ENCODE results near the gene HLA-DQA2. TPM values are rescaled to one million over a fixed set of nuclear protein-coding genes. Genes with fewer than 3 reads are reported as not detected.

The HLA-DQA2 gene
- total RNA-seq, 2 experiments from 2014 or later: 0.34 TPM; not detected in 1

GRCh38 chr6:32794510-32794909 lies 53.3 kb downstream of the HLA-DQA2 start:
- Mint-ChIP-seq H3K36me3 (peaks cover 2% of the 10 kb centered on the region), H3K4me1 (peaks cover 32% of the 10 kb centered on the region), H3K27me3 (peaks cover 48% of the 10 kb centered on the region), H3K4me3 (peak overlapping the region; percentile 58), H3K9me3 (peaks cover 5% of the 10 kb centered on the region), H3K27ac (peak overlapping the region; percentile 0)
- ATAC-seq (ENCODE audit: low read depth) (peak; percentile 66), DNase-seq (no peak)
- POLR2A ChIA-PET: no interaction called here

Small RNA genes lying within 50 kb of the gene (microRNA-seq; reads per million reads assigned to microRNA genes)
- not detected for gene MIR3135B

Other genes starting within 250 kb of the HLA-DQA2 start
- gene HLA-DRB5, start 211.1 kb upstream of the HLA-DQA2 start, total RNA-seq: under 1 TPM in 1 of 2 experiments, not detected in 1; 0.26 TPM
- gene HLA-DRB1, start 151.5 kb upstream of the HLA-DQA2 start, total RNA-seq: 10 to 100 TPM; 11.8 to 12.1 TPM
- 1 to 10 TPM; 3.9 to 4.6 TPM for gene HLA-DQA1, start 104.0 kb upstream of the HLA-DQA2 start, total RNA-seq
- 10 to 100 TPM; 16.5 to 19.0 TPM for gene HLA-DQB1, start 74.7 kb upstream of the HLA-DQA2 start, total RNA-seq
- gene HLA-DQB2, start 22.1 kb downstream of the HLA-DQA2 start, total RNA-seq: not detected
- 1 to 10 TPM; 2.4 to 3.1 TPM for gene HLA-DOB, start 75.6 kb downstream of the HLA-DQA2 start, total RNA-seq
- 100 to 1,000 TPM; 209 to 210 TPM for gene TAP2, start 97.3 kb downstream of the HLA-DQA2 start, total RNA-seq
- 100 to 1,000 TPM; 308 to 327 TPM for gene PSMB8, start 102.7 kb downstream of the HLA-DQA2 start, total RNA-seq
- gene TAP1, start 112.3 kb downstream of the HLA-DQA2 start, total RNA-seq: 100 to 1,000 TPM; 315 to 323 TPM
- 100 to 1,000 TPM; 353 to 356 TPM for gene PSMB9, start 112.8 kb downstream of the HLA-DQA2 start, total RNA-seq
- gene HLA-DMB, start 199.6 kb downstream of the HLA-DQA2 start, total RNA-seq: 10 to 100 TPM; 14.0 to 14.7 TPM
- gene HLA-DMA, start 211.7 kb downstream of the HLA-DQA2 start, total RNA-seq: 10 to 100 TPM; 32.1 to 36.1 TPM
- 100 to 1,000 TPM; 365 to 371 TPM for gene BRD2, start 227.2 kb downstream of the HLA-DQA2 start, total RNA-seq